GM12872 (cell line): ENCODE data around the gene ZBTB43.

ENCODE experiments used
- TF ChIP-seq, protein P1 (sequence below): IDR thresholded peaks from 3 replicates; pipeline ENCODE4 v1.5.1; 2011; ENCODE audit warnings: low read depth, mild to moderate bottlenecking, low read length, moderate library complexity; ENCODE audit not compliant: insufficient read depth

The ZBTB43 gene

DNA sequence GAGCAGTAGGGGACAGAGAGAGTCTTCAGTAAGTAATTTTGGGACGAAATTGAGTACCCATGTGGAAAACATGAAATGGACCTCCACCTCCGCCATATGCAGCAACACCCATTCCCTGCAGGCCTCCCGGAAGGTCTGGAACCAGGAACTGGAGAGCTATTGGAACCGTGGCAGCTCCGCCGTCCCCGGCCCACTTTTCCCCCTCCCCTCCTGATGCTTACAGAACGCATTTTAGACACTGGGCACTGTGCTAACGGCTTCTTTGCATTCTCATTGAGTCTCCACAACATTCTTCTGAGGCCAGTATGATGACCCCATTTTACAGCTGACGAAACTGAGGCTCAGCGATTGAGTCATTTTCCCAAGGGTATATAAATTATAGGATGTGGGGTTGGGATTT, 20.4 kb upstream of the ZBTB43 start:
- TF ChIP-seq, protein P1, sequence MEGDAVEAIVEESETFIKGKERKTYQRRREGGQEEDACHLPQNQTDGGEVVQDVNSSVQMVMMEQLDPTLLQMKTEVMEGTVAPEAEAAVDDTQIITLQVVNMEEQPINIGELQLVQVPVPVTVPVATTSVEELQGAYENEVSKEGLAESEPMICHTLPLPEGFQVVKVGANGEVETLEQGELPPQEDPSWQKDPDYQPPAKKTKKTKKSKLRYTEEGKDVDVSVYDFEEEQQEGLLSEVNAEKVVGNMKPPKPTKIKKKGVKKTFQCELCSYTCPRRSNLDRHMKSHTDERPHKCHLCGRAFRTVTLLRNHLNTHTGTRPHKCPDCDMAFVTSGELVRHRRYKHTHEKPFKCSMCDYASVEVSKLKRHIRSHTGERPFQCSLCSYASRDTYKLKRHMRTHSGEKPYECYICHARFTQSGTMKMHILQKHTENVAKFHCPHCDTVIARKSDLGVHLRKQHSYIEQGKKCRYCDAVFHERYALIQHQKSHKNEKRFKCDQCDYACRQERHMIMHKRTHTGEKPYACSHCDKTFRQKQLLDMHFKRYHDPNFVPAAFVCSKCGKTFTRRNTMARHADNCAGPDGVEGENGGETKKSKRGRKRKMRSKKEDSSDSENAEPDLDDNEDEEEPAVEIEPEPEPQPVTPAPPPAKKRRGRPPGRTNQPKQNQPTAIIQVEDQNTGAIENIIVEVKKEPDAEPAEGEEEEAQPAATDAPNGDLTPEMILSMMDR: no peak

DNA sequence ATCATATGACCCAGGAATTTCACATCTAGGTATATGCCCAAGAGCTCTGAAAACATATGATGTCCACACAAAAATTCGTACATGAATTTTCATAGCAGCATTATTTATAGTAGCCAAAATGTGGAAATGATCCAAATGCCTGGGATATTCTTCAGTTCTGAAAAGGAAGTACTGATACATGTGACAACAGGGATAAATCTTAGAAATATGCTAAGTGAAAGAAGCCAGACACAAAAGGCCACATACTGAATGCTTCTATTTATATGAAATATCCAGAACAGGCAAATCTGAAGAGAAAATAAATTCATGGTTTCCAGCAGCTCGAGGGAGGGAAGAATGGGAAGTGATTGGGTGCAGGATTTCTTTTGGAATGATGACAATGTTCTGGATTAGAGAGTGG, 16.8 kb upstream of the ZBTB43 start:
- TF ChIP-seq, protein P1: no peak

GRCh38 chr9:126788634-126789349, 16.0 kb upstream of the ZBTB43 start:
- TF ChIP-seq, protein P1: no peak

GRCh38 chr9:126790561-126790960, 14.3 kb upstream of the ZBTB43 start:
- TF ChIP-seq, protein P1: no peak

- TF ChIP-seq, protein P1: no peak
Observed at GRCh38 chr9:126791406-126792230, 13.2 kb upstream of the ZBTB43 start.

DNA sequence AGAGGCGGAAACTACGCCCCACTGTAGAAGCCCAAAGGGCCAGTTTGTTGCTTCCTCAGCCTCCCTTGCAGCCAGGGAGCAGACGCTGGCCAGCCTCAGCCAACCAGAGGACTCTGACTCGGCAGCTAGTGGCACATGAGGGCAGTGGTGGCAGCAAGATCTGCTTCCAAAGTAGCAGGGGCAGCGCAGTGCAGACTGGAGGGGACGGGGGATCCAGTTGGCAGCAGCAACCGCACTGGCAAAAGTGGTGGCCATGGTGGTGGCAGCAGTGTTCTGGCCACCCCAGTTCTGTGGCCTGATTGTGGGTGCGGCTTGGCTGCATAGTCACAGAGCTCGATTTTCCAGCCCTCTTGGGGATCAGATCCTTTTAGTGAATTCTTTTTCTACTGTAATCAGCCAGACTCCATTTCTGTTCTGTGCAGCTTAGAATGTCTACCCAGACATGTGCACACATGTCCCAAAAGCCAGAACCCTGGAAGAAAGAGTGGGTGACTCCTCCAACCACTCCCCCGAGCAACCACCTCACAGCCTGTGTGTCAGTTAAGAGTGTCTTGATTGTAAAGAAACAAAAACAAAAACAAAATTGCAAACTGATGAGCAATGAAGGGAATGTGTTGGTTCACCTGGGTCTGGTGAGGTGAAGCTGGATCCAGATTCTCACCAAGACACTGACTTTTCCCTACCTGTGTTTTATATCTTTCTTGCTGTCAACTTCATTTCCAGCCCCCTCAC, 11.0 kb upstream of the ZBTB43 start:
- TF ChIP-seq, protein P1: no peak

GRCh38 chr9:126794441-126794840, 10.4 kb upstream of the ZBTB43 start:
- TF ChIP-seq, protein P1: no peak
